Activated CD8-positive, alpha-beta T cell treated with anti-CD3 and anti-CD28 coated beads for 36 hours (primary cell): ENCODE data around the gene GANC. TPM values are rescaled to one million over a fixed set of nuclear protein-coding genes. Genes with fewer than 3 reads are reported as not detected.

Experiments used
- ATAC-seq: fragments of 200-7000 bp; cut with Tn5 transposase; one replicate; pipeline ENCODE4 v1.10.0; 2021; ENCODE audit warnings: mild to moderate bottlenecking, moderate library complexity
- CTCF ChIA-PET: fragments of 350-600 bp; sonication (Branson Sonifier 250); formaldehyde crosslinking; loops from one replicate; lab custom pipeline; 2021; ENCODE audit warnings: antibody characterized with exemption; lab: Charles Lee
- POLR2A ChIA-PET: fragments of 350-600 bp; sonication (Branson Sonifier 250); formaldehyde crosslinking; loops from one replicate; lab custom pipeline; 2021; ENCODE audit warnings: antibody characterized with exemption; lab: Charles Lee
- DNase-seq: peaks from one replicate; pipeline ENCODE4 v3.0.0-alpha.2; 2020
- H3K27ac Mint-ChIP-seq: one replicate; pipeline ENCODE4 v1.8.0; 2021; ENCODE audit warnings: mild to moderate bottlenecking, mixed read lengths
- H3K27me3 Mint-ChIP-seq: one replicate; pipeline ENCODE4 v1.8.0; 2021; ENCODE audit warnings: mixed read lengths
- H3K36me3 Mint-ChIP-seq: one replicate; pipeline ENCODE4 v1.8.0; 2021; ENCODE audit warnings: low read depth, mixed read lengths
- H3K4me1 Mint-ChIP-seq: one replicate; pipeline ENCODE4 v1.8.0; 2021; ENCODE audit warnings: low read depth, mixed read lengths
- H3K4me3 Mint-ChIP-seq: one replicate; pipeline ENCODE4 v1.8.0; 2021; ENCODE audit warnings: mild to moderate bottlenecking, moderate library complexity, mixed read lengths
- H3K9me3 Mint-ChIP-seq: one replicate; pipeline ENCODE4 v1.8.0; 2021; ENCODE audit warnings: mixed read lengths
- intact Hi-C: fragments of 100-400 bp; cut with micrococcal nuclease; formaldehyde crosslinking; loops from one replicate; pipeline ENCODE4 v1.10.0; 2022
- total RNA-seq, 2 experiments: library from RNA; stranded (reverse); gene quantifications; one replicate each; pipeline ENCODE4 v1.2.3, GENCODE V29; 2021
- TF ChIP-seq, protein P1 (sequence below): fragments of 200-600 bp; IDR thresholded peaks from one replicate; pipeline ENCODE4 v1.8.0; 2022; ENCODE audit warnings: antibody characterized with exemption, mild to moderate bottlenecking

The GANC gene
- total RNA-seq, 2 experiments from 2014 or later: 18.0 to 22.2 TPM

DNA sequence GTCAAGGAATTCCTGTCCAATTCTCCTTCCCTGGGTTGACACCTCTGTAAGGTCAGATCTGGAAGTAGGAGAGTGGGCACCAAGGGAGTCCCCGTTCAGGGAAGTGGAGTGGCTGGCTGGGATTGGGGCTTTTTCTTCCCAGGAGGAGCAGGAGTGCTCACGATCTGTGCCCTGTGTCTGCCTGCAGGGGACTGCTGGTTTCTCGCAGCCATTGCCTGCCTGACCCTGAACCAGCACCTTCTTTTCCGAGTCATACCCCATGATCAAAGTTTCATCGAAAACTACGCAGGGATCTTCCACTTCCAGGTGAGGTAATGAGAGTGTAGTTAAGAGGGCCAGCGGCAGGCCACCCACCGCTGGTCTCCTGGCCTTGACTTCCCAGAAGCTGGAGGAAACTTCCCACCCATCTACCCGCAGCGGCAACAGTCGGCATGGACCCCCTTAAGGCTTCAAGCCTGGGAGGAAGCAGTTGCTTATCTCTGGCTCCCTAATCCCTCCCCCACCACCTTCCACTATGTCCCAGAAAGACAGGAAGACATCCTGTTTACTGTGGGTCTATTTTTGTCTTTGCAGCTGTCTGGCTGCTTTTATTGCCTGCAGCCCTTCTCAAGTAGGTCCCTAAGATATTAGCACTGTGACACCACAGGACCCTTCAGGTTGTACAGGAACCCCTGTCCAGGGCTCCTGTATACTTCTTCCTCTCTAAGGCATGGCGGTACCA, 113.1 kb downstream of the GANC start:
- no peak for ATAC-seq
- ChIA-PET CTCF (interaction anchor here (0.7 to 1.5 kb wide), 7 partner anchors 9 to 243 kb away, joined by 3 to 5 read pairs (median 3); partner anchors contain the start of gene VPS39), POLR2A (interaction anchor here (0.5 kb wide), 1 partner anchor 140 kb away, joined by 4 read pairs; no protein-coding TSS in a partner anchor)
- DNase-seq: no peak
- Mint-ChIP-seq H3K27ac (no peak overlapping the region), H3K27me3 (no peaks in the 10 kb centered on the region), H3K36me3 (no peaks in the 10 kb centered on the region), H3K4me3 (no peak overlapping the region), H3K9me3 (no peaks in the 10 kb centered on the region), H3K4me1 (no peaks in the 10 kb centered on the region)
- intact Hi-C loops: no loop called here
- TF ChIP-seq, protein P1, sequence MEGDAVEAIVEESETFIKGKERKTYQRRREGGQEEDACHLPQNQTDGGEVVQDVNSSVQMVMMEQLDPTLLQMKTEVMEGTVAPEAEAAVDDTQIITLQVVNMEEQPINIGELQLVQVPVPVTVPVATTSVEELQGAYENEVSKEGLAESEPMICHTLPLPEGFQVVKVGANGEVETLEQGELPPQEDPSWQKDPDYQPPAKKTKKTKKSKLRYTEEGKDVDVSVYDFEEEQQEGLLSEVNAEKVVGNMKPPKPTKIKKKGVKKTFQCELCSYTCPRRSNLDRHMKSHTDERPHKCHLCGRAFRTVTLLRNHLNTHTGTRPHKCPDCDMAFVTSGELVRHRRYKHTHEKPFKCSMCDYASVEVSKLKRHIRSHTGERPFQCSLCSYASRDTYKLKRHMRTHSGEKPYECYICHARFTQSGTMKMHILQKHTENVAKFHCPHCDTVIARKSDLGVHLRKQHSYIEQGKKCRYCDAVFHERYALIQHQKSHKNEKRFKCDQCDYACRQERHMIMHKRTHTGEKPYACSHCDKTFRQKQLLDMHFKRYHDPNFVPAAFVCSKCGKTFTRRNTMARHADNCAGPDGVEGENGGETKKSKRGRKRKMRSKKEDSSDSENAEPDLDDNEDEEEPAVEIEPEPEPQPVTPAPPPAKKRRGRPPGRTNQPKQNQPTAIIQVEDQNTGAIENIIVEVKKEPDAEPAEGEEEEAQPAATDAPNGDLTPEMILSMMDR: no peak

DNA sequence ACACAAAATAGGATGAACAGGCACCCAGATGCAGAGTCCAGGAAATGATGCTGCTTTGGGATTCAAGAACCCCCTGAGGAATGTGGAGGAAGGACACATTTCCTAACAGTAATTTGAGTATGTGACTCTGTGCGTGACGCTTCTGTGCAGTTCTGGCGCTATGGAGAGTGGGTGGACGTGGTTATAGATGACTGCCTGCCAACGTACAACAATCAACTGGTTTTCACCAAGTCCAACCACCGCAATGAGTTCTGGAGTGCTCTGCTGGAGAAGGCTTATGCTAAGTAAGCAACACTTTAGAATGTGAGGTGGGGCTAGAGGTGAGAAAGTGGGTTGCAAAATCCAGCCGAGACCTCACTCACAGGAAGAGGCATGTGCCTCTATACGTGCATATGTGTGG, 114.6 kb downstream of the GANC start:
- intact Hi-C loops: no loop called here
- Mint-ChIP-seq H3K36me3 (no peaks in the 10 kb centered on the region), H3K4me1 (no peaks in the 10 kb centered on the region), H3K9me3 (no peaks in the 10 kb centered on the region), H3K4me3 (no peak overlapping the region), H3K27me3 (no peaks in the 10 kb centered on the region), H3K27ac (no peak overlapping the region)
- POLR2A ChIA-PET: no interaction called here
- DNase-seq (no peak), ATAC-seq (no peak)
- TF ChIP-seq, protein P1: no peak
- CTCF ChIA-PET: interaction anchor here (0.6 to 1.4 kb wide), 3 partner anchors 9 to 264 kb away, joined by 3 to 4 read pairs (median 3); no protein-coding TSS in a partner anchor

DNA sequence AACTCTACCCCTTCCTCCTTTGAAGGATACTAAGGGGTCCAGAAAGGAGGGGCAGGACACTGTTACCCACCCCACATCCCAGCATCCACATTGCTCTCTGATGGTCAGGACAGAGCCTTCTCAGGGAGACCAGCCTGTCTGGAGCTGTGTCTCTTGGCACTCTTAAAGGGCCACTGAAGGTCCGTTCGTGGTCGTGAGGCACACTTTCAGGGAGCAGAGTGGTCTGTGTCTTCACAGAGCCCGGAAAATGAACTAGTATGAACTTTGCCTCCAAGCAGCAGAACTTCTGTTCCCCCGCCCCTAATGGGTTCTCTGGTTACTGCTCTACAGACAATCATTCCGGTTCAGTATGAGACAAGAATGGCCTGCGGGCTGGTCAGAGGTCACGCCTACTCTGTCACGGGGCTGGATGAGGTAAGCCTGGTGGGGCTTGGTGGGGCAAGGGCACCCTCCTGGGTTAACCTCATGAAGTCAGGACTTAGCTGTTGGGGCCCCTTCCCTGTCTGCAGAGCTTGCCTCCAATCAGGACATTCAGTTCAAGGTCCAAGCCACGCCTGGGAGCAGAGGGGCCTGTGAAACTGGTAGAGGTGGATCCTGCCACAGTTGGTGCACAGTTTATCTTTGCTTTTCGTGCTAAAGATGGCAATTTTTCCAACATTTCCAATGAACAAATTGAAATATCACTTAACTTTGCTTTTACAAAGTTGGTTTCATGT, 119.5 kb downstream of the GANC start:
- CTCF ChIA-PET: interaction anchor here (0.8 to 1.3 kb wide), 2 partner anchors 25 to 79 kb away, joined by 3 read pairs; no protein-coding TSS in a partner anchor
- H3K4me1 Mint-ChIP-seq: no peaks in the 10 kb centered on the region

DNA sequence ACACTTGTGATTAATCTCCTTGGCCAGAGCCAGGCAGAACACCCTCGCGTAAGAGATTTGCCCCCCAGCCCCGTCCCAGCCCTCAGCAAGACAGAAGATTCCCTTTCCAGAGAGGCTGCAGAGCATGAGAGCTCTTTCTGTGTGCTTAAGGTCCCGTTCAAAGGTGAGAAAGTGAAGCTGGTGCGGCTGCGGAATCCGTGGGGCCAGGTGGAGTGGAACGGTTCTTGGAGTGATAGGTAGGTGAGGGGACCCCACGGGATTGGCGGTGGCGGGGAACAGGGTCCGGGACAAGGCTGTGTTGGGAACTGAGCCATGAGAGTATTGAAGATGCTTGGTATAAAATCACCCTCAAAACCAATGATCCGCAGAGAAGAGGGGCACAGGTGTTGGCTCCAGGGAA, 121.1 kb downstream of the GANC start:
- no peak for DNase-seq
- POLR2A ChIA-PET: no interaction called here

More for the DNA sequence above, 119.5 kb downstream of the GANC start:
- Mint-ChIP-seq H3K4me3 (no peak overlapping the region), H3K27me3 (no peaks in the 10 kb centered on the region), H3K9me3 (no peaks in the 10 kb centered on the region), H3K36me3 (no peaks in the 10 kb centered on the region), H3K27ac (no peak overlapping the region)
- DNase-seq: no peak
- ATAC-seq: no peak
- TF ChIP-seq, protein P1: no peak
- intact Hi-C loops: no loop called here
- POLR2A ChIA-PET: no interaction called here

More for the DNA sequence above, 121.1 kb downstream of the GANC start:
- Mint-ChIP-seq H3K36me3 (no peaks in the 10 kb centered on the region), H3K9me3 (no peaks in the 10 kb centered on the region), H3K27ac (no peak overlapping the region), H3K4me1 (no peaks in the 10 kb centered on the region), H3K4me3 (no peak overlapping the region), H3K27me3 (no peaks in the 10 kb centered on the region)
- CTCF ChIA-PET: no interaction called here
- TF ChIP-seq, protein P1: no peak
- no peak for ATAC-seq
- intact Hi-C loops: no loop called here
